SH-SY5Y (cell line): ENCODE measurements around the gene EFCAB6.

Experiments
- GATA2 ChIP-seq: IDR thresholded peaks from 2 replicates; pipeline ENCODE4 v1.6.1; 2011; ENCODE audit warnings: mild to moderate bottlenecking, low read depth, low read length
- GATA3 ChIP-seq: IDR thresholded peaks from 2 replicates; pipeline ENCODE4 v1.6.1; 2011; ENCODE audit warnings: low read depth, mild to moderate bottlenecking, low read length, moderate library complexity

DNA sequence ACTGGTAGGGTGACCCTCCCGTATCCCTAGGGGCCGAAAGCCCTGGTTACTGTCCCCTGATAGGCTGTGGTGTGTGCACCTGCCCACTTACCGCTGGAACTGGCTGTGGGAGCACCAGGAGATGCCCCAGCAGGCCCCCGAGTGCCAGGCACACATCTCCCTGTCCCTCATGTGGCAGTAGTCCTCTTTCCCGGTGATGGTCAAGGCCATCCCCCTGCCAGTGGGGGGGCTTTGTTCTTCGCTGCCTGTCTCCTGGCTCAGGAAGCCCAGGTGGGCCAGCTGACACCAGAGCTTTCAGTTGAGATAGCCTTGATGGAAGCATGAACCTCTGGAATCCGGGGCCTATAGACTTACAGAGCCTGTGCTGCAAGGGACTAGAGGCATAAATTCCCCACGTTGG is 299.8 kb downstream of the EFCAB6 start:
- no peak for TF ChIP-seq GATA3
- no peak for TF ChIP-seq GATA2
